Keratinocyte (primary cell): ENCODE measurements around the gene CYP19A1.

ENCODE experiments used
- EZH2 ChIP-seq: IDR thresholded peaks from one replicate; pipeline ENCODE4 v1.6.1; 2012; ENCODE audit warnings: inconsistent platforms, mild to moderate bottlenecking, low read length, moderate library complexity
- TF ChIP-seq, protein P1 (sequence below), 3 experiments: IDR thresholded peaks in 1 of 3; conservative IDR thresholded peaks in 1 of 3; optimal IDR thresholded peaks in 1 of 3; 2 replicates in 2 of 3; 3 replicates in 1 of 3; pipeline versions ENCODE3 to v1.5.1; 2011; ENCODE audit warnings: low read length in 3 of 3, mild to moderate bottlenecking in 3 of 3, moderate library complexity in 2 of 3, control low read depth in 1 of 3, inconsistent platforms in 1 of 3; ENCODE audit not compliant: insufficient read depth in 2 of 3; ENCODE audit errors: extremely low read depth in 1 of 3

- TF ChIP-seq, protein P1, sequence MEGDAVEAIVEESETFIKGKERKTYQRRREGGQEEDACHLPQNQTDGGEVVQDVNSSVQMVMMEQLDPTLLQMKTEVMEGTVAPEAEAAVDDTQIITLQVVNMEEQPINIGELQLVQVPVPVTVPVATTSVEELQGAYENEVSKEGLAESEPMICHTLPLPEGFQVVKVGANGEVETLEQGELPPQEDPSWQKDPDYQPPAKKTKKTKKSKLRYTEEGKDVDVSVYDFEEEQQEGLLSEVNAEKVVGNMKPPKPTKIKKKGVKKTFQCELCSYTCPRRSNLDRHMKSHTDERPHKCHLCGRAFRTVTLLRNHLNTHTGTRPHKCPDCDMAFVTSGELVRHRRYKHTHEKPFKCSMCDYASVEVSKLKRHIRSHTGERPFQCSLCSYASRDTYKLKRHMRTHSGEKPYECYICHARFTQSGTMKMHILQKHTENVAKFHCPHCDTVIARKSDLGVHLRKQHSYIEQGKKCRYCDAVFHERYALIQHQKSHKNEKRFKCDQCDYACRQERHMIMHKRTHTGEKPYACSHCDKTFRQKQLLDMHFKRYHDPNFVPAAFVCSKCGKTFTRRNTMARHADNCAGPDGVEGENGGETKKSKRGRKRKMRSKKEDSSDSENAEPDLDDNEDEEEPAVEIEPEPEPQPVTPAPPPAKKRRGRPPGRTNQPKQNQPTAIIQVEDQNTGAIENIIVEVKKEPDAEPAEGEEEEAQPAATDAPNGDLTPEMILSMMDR (optimal IDR thresholded peaks at IDR 0.05 in 1 of 3, IDR thresholded peaks at IDR 0.05 in 1 of 3, conservative IDR thresholded peaks at IDR 0.05 in 1 of 3; ENCODE audit: extremely low read depth in 1 of 3, insufficient read depth in 2 of 3, low read length in 3 of 3) = no peak
- no peak for TF ChIP-seq EZH2
These were observed 169.7 kb downstream of the CYP19A1 start for GRCh38 chr15:51168700-51169099.
